GM19372 (cell line): Measurements from ENCODE around the gene DPYSL5.
"Not testable (repeated sequence)": the region's sequence is repeated elsewhere in the genome, so short reads cannot be mapped to it uniquely, and the experiment has no call there.

Experiments
- ATAC-seq: cut with Tn5 transposase; IDR thresholded peaks from one replicate; pipeline ENCODE4 v1.9.1; 2021; ENCODE audit warnings: mild to moderate bottlenecking, low read depth, moderate library complexity; ENCODE audit not compliant: unreplicated experiment

DPYSL5 gene

DNA sequence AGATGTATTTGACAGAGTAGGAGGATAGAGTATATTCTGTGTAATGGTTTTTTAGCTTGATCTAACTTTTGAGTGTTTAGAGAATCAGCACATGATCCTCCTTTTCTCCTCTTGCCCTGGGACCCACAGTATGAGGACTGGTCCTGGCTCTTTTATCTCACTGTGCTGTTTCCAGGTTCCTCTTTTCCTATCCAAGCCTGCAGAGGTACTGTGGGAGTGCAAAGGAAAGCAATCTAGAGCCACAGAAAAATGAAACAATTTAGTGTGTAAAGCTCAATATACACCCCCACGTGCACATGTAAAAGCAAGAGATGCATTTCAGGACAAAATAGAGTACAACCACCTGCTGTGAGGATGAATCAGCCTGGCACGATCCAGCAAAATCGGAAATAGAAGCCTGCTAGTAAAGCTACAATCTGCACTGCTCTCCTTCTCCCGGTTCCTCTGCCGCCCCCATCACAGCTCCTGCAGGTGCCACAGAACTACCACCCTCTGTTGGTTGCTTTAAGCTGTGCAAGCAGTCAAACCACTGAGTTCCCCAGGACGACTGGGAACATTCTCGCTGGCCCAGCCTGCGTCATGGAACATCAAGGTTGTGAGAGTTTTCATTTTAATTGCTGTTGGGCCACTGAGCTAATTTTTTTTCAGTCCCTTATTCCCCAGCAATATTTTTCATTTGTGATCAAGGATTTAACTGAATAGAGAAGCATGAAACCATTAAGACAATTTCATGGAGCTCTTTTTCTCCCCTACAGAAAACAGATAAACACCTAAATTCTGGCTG, 74.7 kb downstream of the DPYSL5 start:
- no peak for ATAC-seq

- ATAC-seq: not testable (repeated sequence)
These were observed 75.2 kb downstream of the DPYSL5 start for GRCh38 chr2:26923189-26923466.

- ATAC-seq: no peak
These were observed 76.8 kb downstream of the DPYSL5 start for GRCh38 chr2:26924731-26925099.

GRCh38 chr2:26925100-26925791, 77.3 kb downstream of the DPYSL5 start:
- ATAC-seq: no peak

DNA sequence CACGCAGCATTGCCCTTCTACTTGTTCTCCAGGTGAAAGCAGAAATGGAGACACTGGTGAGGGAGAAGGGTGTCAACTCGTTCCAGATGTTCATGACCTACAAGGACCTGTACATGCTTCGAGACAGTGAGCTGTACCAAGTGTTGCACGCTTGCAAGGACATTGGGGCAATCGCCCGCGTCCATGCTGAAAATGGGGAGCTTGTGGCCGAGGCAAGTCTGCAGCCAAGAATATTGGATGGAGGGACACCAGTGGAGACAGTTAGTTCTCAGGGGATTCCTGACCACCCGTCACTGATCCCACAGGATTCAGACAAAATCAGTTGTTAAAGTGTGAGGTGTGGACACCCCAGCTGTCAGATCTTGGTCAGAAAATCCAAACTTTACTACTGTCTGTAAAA, 79.3 kb downstream of the DPYSL5 start:
- ATAC-seq: no peak

DNA sequence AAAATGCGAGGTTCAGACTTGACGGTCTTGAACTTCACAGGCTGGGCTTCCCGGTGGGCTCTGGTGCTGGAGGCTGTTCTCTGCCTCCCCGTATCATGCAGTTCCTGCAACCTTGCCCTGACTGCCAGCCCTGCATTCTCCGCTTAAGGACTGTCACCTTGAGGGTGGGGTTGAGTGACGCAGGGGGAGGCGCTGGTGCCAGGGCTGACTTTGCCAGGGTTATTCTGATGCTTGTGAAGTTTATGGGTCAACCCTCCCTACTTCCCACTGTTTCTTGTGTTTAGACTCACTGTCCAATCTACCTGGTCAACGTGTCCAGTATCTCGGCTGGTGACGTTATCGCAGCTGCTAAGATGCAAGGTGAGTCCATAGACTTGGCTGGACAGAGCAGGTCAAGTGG, 85.0 kb downstream of the DPYSL5 start:
- no peak for ATAC-seq

DNA sequence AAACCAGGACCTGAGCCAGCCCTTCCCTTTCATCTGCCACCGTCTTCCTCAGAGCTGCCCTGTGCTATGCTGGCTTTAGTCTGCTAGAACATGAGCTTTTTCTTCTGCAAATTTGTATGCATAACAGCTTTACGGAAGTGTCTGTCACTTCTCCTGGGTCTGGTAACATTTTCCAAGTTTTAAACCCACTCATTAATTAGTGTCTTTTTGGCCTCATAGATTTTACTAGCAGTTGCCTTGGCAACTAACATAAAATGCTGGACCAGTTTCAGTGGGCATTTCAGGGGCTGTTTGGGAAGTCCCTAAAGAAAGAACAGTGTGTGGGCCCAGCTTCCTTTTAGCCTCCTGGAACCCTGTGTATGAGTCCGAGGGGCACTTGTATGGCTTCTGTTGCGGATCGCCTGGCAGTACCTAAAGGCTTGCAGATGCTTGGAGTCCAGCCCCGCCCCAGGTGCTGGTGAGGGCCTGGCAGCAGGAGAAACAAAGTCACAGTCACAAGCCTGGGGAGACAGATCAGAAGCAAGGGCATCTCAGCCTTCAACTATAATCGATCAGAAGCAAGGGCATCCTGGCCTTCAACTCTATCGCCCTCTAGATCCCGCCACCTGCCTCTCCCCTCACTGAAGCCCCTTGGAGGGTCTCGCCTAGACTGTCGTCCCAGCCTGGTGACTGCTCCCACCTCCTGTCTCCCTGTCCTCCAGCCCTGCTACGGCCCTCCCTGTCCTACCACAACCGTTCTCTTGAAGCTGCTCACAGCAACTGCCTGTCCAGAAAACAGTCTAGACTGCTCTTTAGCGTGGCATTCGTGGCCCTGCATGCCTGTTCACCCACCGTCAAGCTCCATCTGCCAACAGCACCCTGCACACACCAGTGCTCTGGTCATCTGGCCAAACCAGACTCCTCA, 85.8 kb downstream of the DPYSL5 start:
- no peak for ATAC-seq

DNA sequence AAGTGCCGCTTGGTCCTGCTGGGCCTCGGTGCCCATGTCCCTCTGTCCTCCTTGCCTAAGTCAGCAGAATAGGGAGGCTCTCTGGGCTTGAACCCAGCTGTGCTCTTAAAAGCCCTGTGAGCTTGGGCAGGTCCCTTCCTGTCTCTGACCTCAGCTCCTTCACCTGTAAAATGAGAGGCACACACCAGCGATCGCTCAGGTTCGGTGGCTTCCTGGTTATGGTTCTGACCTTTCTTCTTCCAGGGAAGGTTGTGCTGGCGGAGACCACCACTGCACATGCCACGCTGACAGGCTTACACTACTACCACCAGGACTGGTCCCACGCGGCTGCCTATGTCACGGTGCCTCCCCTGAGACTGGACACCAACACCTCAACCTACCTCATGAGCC, 86.4 kb downstream of the DPYSL5 start:
- ATAC-seq: no peak

- no peak for ATAC-seq
These were observed 87.1 kb downstream of the DPYSL5 start for GRCh38 chr2:26934985-26935384.

DNA sequence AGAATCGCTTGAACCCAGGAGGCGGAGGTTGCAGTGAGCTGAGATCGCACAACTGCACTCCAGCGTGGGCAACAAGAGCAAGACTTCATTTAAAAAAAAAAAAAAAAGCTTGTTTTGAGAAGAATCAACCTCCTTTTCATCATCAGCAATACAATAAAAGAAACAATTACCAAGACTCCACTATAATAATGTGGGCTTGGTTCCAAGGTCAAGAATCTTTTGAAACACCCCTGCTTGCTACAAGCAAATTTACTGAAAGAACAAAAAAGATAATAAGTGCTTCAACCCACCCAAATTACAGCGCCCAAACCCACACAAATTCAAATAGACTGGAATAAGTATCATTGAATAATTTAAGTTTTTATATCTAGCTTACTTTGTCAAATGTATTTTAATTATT, 88.9 kb downstream of the DPYSL5 start:
- ATAC-seq: no peak

DNA sequence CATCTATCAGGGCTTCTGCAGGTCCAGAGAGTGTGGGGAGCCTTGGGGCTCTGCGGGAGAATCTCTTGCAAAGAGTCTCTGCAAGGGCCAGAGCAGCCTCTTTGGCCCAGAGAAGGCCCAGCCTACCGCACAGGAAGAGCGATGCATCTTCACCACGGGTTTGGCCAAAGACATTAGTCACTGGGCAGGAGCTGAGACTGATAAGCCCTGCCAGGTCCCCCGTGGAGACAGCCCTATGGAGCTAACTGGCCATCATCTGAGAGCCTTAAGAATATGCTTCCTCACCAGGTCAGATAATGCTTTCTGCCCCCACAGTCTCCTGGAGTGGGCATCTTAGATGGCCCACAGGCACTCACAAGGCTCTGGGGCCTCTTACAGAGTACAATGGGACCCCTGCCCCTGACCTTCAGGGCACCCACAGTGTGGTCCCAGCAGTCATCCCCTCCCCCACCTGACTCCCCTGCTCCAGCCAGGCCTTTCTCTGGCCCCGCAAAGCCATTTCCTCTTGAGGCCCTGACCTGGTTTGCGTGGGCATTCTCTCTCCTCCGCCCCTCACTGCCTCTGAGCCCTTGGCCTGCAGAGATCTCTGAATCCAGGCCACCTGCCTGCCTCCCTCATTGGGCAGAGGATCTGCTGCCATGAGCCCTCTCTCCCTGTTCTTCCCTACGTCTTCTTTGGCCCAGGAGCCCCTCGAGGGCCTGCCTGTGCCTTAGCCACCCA, 90.6 kb downstream of the DPYSL5 start:
- no peak for ATAC-seq

DNA sequence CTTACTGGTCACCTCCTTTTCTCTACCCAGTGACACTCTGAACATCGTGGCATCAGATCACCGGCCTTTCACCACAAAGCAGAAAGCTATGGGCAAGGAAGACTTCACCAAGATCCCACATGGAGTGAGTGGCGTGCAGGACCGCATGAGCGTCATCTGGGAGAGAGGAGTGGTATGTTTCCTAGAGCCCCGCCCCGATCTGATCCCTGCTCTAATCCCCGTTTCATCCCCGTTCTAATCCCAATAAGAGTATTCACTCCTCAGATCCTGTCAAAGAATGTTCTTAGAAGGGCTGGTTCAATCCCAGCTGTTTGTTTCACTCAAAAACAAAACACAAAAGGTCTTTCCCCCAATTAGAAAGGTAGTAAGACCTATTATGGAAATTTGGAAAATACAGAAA, 92.1 kb downstream of the DPYSL5 start:
- ATAC-seq: no peak

- ATAC-seq: no peak
These were observed 93.6 kb downstream of the DPYSL5 start for GRCh38 chr2:26941486-26941885.

DNA sequence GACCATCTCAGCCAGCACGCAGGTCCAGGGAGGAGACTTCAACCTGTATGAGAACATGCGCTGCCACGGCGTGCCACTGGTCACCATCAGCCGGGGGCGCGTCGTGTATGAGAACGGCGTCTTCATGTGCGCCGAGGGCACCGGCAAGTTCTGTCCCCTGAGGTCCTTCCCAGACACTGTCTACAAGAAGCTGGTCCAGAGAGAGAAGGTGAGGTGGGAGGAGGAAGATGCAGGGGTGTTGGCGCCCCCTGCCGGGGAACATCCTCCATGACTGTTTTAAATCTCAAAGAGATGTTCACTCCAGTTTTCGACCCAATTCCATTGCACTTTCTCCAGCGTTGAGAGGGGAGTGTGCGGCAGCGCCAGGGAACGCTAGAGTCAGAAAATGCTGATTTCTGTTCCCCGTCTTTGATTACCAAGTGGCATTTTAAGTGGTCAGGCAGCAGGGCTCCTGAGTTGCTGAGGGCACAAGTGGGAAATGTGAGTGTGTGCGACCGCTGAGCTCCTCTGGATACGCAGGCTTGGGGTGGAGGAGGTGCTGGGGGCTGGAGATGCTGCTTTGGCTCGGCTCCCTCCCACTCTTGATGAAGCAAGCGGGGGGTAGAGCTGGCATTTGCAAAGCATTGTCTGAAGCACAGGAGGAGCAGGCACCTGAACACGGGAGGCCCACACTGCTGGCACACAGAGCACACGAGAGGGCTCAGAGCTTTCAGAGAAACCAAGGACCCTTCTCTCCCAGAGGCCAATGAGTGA, 94.8 kb downstream of the DPYSL5 start:
- ATAC-seq: no peak

DNA sequence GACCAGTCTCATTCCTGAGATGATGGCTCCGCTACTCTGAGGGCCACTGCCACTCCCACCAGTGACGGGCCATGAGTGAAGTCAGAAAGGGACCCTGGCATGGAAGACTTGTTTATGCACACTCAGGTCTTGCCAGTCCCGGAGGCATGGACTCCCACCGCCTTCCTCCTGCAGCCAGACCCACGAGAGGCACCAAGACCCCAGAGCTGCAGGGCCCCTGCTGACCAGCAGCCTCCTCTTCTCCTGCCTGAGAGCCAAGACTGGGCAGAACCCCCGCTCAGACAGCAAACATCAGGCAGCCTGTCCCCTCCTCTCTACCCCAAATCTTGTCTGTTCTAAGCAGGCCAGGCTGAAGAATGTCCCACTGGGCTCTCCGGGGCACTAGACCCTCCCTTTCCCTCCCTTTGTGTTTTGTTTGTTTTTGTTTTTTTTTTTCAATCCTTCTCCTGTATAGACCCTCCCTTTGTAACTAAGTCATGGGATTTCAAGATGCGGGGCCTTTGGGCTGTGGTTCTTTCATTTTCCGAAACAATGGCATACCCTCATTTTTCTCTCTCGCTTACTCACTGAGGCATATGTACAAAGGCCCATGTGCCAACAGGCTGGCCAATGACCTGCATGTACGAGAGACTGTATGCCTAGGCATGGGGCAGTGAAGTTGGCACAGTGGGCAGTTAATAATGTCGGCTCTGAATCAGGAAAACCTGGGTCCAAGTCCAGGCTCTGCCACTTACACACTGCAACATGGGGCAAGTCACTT, 98.2 kb downstream of the DPYSL5 start:
- no peak for ATAC-seq

DNA sequence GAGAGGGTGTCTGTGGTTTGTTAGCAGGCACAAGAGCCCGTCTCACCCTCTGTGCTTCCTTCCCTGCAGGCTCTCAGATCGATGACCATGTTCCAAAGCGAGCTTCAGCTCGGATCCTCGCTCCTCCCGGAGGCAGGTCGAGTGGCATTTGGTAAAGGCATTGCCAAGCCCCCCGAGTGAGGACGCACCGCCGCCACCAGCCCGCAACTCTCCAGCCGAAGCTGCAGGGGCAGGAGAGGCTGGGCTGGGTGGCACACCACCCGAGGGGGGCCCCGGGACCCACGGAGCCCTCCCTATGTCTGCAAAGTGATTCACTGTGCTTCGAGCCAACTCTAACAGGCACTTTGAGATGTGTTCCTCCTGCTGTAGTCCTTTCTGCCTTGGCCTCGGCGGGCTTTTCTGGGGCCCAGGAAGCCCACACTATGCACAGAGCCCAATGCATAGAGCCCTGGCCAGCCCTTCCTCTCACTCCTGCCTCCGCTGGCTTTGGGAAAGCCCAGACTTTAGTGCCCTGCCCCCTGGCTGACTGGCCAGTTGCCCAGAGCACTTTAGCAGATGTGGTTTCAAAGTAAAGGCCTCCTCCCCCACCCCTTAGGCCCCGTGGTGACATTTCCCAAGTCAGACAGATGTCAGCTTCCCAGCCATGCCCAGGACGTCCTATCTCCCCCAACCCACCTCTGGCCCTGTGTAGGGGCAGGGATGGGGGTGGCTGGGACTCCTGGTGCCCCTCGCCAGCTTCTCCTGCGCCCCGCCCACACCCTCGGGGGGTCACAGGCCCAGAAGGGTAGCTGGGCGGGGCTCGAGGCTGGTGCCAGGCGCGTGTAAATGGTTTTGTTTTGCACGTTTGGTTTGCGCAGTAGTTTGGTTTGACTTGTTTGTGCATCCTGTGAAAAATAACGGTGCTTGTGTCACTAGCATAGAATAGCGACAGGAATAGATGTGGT, 99.2 kb downstream of the DPYSL5 start:
- no peak for ATAC-seq

- no peak for ATAC-seq
These were observed 100.9 kb downstream of the DPYSL5 start for GRCh38 chr2:26948800-26949199.

GRCh38 chr2:26950246-26950645, 102.3 kb downstream of the DPYSL5 start:
- no peak for ATAC-seq
